Sigmoid colon (tissue), 7 donors: ENCODE results near the gene TFIP11. TPM values are rescaled to one million over a fixed set of nuclear protein-coding genes. Genes with fewer than 3 reads are reported as not detected.

ENCODE experiments used
- DNase-seq: peaks from one replicate; pipeline ENCODE4 v3.0.0-alpha.2; 2019
- H3K27ac ChIP-seq, 4 donors: fragments of 200-600 bp; sonication (generic); one replicate each; pipeline ENCODE4 v1.5.1; 2016 to 2019; ENCODE audit warnings: mild to moderate bottlenecking in 1 of 4
- H3K27me3 ChIP-seq, 3 donors: fragments of 200-600 bp; sonication (generic); one replicate each; pipeline ENCODE4 v1.5.1; 2019; ENCODE audit warnings: mild to moderate bottlenecking in 1 of 3
- H3K36me3 ChIP-seq, 4 donors: fragments of 200-600 bp; sonication (generic); one replicate each; pipeline ENCODE4 v1.5.1; 2016 to 2019
- H3K4me1 ChIP-seq, 4 donors: fragments of 200-600 bp; sonication (generic); one replicate each; pipeline ENCODE4 v1.5.1; 2017 to 2019
- H3K4me3 ChIP-seq, 4 donors: fragments of 200-600 bp; sonication (generic); one replicate each; pipeline ENCODE4 v1.5.1; 2017 to 2019; ENCODE audit warnings: mild to moderate bottlenecking in 2 of 4, moderate library complexity in 1 of 4
- H3K9me3 ChIP-seq, 4 donors: fragments of 200-600 bp in 3 of 4; sonication (generic) in 3 of 4; one replicate each; pipeline versions ENCODE4 v1.5.1 to v1.6.1; 2013 to 2019
- EP300 ChIP-seq, 4 donors: sonication (generic); formaldehyde crosslinking; IDR thresholded peaks; one replicate each; pipeline ENCODE4 v1.6.1; 2017; ENCODE audit warnings: antibody characterized with exemption in 4 of 4
- POLR2A ChIP-seq, 2 donors: fragments of 450-650 bp; IDR thresholded peaks; one replicate each; pipeline ENCODE4 v1.6.1; 2016; ENCODE audit warnings: antibody characterized with exemption in 2 of 2, mild to moderate bottlenecking in 2 of 2, moderate library complexity in 2 of 2
- POLR2AphosphoS5 ChIP-seq, 4 donors: sonication (generic); formaldehyde crosslinking; IDR thresholded peaks; one replicate each; pipeline ENCODE4 v1.6.1; 2017; ENCODE audit warnings: antibody characterized with exemption in 4 of 4
- WGBS, 2 donors: extraction: QIAGEN DNeasy Blood & Tissue Kit; methylation state at CpG; one replicate each; pipeline ENCODE4 v1.1.7; 2013; 5-methylcytosine and 5-hydroxymethylcytosine counted together
- intact Hi-C: fragments of 100-400 bp; cut with DNase I; formaldehyde crosslinking; loops from one replicate; pipeline ENCODE4 v1.15.1; 2023
- polyA plus RNA-seq, 3 donors: library from polyadenylated mRNA; stranded (reverse); fragments of 200-250 nt; gene quantifications; one replicate each; pipeline ENCODE4 v1.2.3, GENCODE V29; 2013
- total RNA-seq, 4 donors: library from RNA; depleted of rRNA; stranded (reverse); fragments of >200 nt; gene quantifications; one replicate each; pipeline ENCODE4 v1.1.0, GENCODE V29; 2016
- TF ChIP-seq, protein P1 (sequence below), 4 experiments: fragments of 450-650 bp in 3 of 4; fragments of 200-600 bp in 1 of 4; IDR thresholded peaks; one replicate each; pipeline ENCODE4 v1.5.1; 2016 to 2019; ENCODE audit warnings: antibody characterized with exemption in 4 of 4, mild to moderate bottlenecking in 3 of 4, moderate library complexity in 2 of 4
- donor health status: healthy with polysubstance abuse.
- donor health status: Bipolar disorder and iron deficiency.
- donor health status: healthy.

TFIP11 gene
- total and polyA plus RNA-seq, 7 donors, result 8.4 to 19.1 (median 15.0) TPM

DNA sequence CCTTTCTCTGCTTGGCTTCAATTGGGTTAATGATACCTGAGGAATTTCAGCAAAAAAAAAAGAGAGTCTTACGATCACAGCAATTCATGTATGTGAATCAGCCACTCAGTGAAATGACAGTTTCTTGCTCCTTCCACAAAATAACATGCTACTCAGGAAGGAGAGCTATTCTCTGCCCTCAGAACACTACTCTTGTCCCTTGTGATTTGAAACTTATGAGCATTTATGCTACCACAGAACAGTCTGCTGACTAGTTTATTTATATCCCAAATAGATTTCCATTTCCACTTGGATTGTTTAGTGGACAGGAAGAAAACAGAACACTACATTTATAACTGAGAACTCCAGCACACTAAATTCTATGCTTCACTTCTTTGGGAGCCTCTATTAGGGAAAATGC is 8.5 kb downstream of the TFIP11 start:
- H3K9me3 ChIP-seq, result no peaks in the 10 kb centered on the region
- 61 to 87% methylated on average over 1 of the region's 1 CpG for WGBS, 2 donors
- no peak for DNase-seq
- no peak overlapping the region for H3K4me3 ChIP-seq
- no peak for TF ChIP-seq POLR2AphosphoS5 (IDR thresholded peaks at IDR 0.05)
- TF ChIP-seq, protein P1, sequence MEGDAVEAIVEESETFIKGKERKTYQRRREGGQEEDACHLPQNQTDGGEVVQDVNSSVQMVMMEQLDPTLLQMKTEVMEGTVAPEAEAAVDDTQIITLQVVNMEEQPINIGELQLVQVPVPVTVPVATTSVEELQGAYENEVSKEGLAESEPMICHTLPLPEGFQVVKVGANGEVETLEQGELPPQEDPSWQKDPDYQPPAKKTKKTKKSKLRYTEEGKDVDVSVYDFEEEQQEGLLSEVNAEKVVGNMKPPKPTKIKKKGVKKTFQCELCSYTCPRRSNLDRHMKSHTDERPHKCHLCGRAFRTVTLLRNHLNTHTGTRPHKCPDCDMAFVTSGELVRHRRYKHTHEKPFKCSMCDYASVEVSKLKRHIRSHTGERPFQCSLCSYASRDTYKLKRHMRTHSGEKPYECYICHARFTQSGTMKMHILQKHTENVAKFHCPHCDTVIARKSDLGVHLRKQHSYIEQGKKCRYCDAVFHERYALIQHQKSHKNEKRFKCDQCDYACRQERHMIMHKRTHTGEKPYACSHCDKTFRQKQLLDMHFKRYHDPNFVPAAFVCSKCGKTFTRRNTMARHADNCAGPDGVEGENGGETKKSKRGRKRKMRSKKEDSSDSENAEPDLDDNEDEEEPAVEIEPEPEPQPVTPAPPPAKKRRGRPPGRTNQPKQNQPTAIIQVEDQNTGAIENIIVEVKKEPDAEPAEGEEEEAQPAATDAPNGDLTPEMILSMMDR (IDR thresholded peaks at IDR 0.05), result no peak
- TF ChIP-seq POLR2A (IDR thresholded peaks at IDR 0.05), result no peak
- TF ChIP-seq EP300 (IDR thresholded peaks at IDR 0.05), result no peak
- H3K27me3 ChIP-seq, result no peaks in the 10 kb centered on the region
- intact Hi-C loops, result no loop called here
- no peak overlapping the region for H3K27ac ChIP-seq
- H3K4me1 ChIP-seq, result no peaks in the 10 kb centered on the region
- H3K36me3 ChIP-seq, result peaks cover 45 to 99% (median 75%) of the 10 kb centered on the region in 4 donors

DNA sequence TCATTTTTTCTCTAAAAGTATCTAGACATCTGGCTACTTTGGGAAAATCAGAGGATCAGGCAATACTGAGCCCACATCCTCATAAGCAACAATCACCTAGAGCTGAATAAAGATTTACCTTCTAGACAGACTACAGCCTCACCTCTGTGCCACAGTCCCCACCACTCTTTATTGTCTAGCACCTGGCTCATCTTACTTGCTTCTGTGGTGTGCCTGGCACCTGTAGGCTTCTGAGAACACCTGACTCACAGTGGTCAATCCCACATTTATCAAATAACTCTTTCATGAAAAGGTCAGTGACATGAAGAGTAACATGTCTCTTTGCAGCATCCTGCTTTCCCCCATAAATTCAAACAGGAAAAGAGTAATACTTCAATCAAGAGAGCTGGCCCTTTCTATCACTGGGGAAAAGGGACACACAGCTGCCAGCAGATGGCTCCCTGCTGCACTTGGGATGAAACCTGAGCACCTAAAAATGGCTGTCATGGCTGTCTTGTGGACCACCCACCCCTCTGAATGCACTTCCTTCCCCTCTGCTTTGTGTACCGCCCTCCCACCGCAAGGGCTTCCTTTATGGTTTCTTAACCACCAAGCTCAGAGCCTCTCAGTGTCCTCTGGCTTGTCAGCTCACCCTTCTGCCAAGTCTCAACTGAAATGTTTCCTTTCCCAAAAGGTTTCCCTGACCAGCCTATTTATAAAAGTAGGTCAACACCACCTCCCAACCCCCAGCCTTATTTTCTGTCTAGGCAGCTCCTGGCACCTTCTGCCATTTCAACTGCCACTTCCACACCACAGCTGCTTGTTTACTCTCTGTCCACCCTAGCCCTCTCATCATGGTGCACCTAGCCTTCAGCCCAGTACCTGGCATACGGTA is 9.3 kb downstream of the TFIP11 start:
- WGBS, 2 donors, result 31 to 78% methylated on average over 3 of the region's 3 CpGs
- H3K4me3 ChIP-seq, result no peak overlapping the region
- no peak overlapping the region for H3K27ac ChIP-seq
- H3K36me3 ChIP-seq, result peaks cover 45 to 99% (median 77%) of the 10 kb centered on the region in 4 donors
- no peak for TF ChIP-seq POLR2AphosphoS5 (IDR thresholded peaks at IDR 0.05)
- TF ChIP-seq, protein P1 (IDR thresholded peaks at IDR 0.05), result no peak
- TF ChIP-seq POLR2A (IDR thresholded peaks at IDR 0.05), result no peak
- no peak for TF ChIP-seq EP300 (IDR thresholded peaks at IDR 0.05)
- intact Hi-C loops, result no loop called here
- H3K27me3 ChIP-seq, result no peaks in the 10 kb centered on the region
- no peaks in the 10 kb centered on the region for H3K4me1 ChIP-seq
- H3K9me3 ChIP-seq, result no peaks in the 10 kb centered on the region
- no peak for DNase-seq

DNA sequence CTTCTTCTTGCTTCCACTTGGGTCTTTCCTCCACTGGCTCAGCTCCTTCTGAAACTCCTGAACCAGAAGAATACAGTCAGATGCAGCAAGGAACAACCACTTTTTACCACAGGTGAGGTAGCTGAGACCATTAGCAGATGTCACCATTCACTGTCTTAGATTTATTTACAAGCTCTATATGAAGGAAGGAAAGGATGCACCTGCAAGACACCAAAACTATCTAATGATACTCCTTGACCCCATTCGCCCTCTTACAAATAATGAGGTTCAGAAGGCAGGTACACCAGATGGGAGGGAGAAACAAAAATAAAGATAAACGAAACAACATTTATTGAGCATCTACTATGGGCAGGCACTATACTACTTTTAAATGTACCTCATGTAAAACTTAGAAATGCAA is 10.3 kb downstream of the TFIP11 start:
- 81 to 90% methylated on average over 2 of the region's 2 CpGs for WGBS, 2 donors
- no peak for TF ChIP-seq POLR2A (IDR thresholded peaks at IDR 0.05)
- no peak for TF ChIP-seq POLR2AphosphoS5 (IDR thresholded peaks at IDR 0.05)
- TF ChIP-seq, protein P1 (IDR thresholded peaks at IDR 0.05), result no peak
- no peak for TF ChIP-seq EP300 (IDR thresholded peaks at IDR 0.05)

DNA sequence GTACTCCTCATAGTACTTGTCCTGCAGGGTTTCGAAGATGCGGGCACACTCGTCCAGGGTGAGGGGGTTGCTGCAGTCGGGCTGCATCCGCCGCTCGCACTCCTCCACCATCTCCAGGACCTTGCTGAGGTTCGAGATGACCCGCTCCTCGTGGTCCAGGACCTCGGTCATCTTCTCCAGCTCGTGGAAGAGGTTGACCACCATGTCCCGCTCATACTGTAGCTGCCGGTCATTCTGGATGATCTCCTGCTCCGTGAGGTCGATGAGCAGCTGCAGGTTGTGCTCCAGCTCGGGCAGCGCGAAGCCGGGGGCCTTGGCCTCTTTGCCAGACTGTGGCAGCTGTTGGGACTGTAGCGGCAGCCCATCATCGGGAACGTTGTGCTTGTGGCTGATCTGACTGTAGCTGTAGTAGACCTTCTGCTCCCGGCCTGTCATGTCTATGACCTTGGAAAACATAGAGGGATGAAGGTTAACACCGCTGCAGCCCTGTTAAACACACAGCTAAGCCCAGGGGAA is 13.0 kb downstream of the TFIP11 start:
- Histone ChIP-seq H3K27me3 (no peaks in the 10 kb centered on the region), H3K4me1 (no peaks in the 10 kb centered on the region), H3K27ac (no peak overlapping the region), H3K4me3 (no peak overlapping the region), H3K36me3 (peaks cover 43 to 100% (median 72%) of the 10 kb centered on the region in 4 donors), H3K9me3 (no peaks in the 10 kb centered on the region)
- 92 to 94% methylated on average over 25 of the region's 25 CpGs for WGBS, 2 donors
- no peak for DNase-seq
- intact Hi-C loops, result no loop called here
- TF ChIP-seq, protein P1 (IDR thresholded peaks at IDR 0.05), result no peak
- TF ChIP-seq POLR2AphosphoS5 (IDR thresholded peaks at IDR 0.05) (no peak), POLR2A (IDR thresholded peaks at IDR 0.05) (no peak), EP300 (IDR thresholded peaks at IDR 0.05) (no peak)

More for the DNA sequence above, 10.3 kb downstream of the TFIP11 start:
- Histone ChIP-seq H3K9me3 (no peaks in the 10 kb centered on the region), H3K4me3 (no peak overlapping the region), H3K4me1 (no peaks in the 10 kb centered on the region), H3K36me3 (peaks cover 47 to 100% (median 80%) of the 10 kb centered on the region in 4 donors), H3K27me3 (no peaks in the 10 kb centered on the region), H3K27ac (no peak overlapping the region)
- intact Hi-C loops, result no loop called here
- no peak for DNase-seq
